IMR-90 (cell line): ENCODE results near the gene CNTN5. TPM values are rescaled to one million over a fixed set of nuclear protein-coding genes. Genes with fewer than 3 reads are reported as not detected.

Source experiments
- ATAC-seq: fragments of 200-7000 bp; cut with Tn5 transposase; 2 replicates; pipeline ENCODE4 v1.9.1; 2020; ENCODE audit warnings: low read depth, mild to moderate bottlenecking, moderate library complexity
- BruUV-seq: library from RNA; stranded (reverse); fragments of 400-500 nt; replicated peaks from 2 replicates; lab custom pipeline; 2021; lab: Mats Ljungman, UMichigan
- CTCF ChIA-PET: fragments of 300-600 bp; formaldehyde crosslinking; extraction: SDS; loops from one replicate; lab custom pipeline; 2021; ENCODE audit warnings: antibody characterized with exemption; lab: Yijun Ruan, JAX
- POLR2A ChIA-PET: fragments of 300-600 bp; sonication (Branson Sonifier 250); formaldehyde crosslinking; loops from one replicate; lab custom pipeline; 2022; ENCODE audit warnings: antibody characterized with exemption; ENCODE audit not compliant: unreplicated experiment; lab: Charles Lee
- DNase-seq: peaks from one replicate; pipeline ENCODE4 v3.0.0; 2013
- H2AFZ ChIP-seq: replicated peaks from 2 replicates; pipeline ENCODE3; 2013; ENCODE audit warnings: low read length, mild to moderate bottlenecking; ENCODE audit not compliant: poor library complexity
- H2AK5ac ChIP-seq: 2 replicates; pipeline ENCODE4 v1.6.1; 2013; ENCODE audit warnings: low read depth, low read length, inconsistent platforms
- H2AK9ac ChIP-seq: replicated peaks from 2 replicates; pipeline ENCODE3; 2013; ENCODE audit warnings: mild to moderate bottlenecking, low read depth, low read length, moderate library complexity; ENCODE audit not compliant: poor library complexity
- H2BK120ac ChIP-seq: 2 replicates; pipeline ENCODE4 v1.6.1; 2013; ENCODE audit warnings: low read depth, low read length, inconsistent platforms
- H2BK15ac ChIP-seq: 3 replicates; pipeline ENCODE4 v1.6.1; 2013; ENCODE audit warnings: low read depth, low read length, inconsistent platforms
- H2BK20ac ChIP-seq: 2 replicates; pipeline ENCODE4 v1.6.1; 2013; ENCODE audit warnings: low read depth, mild to moderate bottlenecking, inconsistent platforms, low read length, moderate library complexity
- H2BK5ac ChIP-seq: 2 replicates; pipeline ENCODE4 v1.6.1; 2013; ENCODE audit warnings: mild to moderate bottlenecking, low read depth, low read length, inconsistent platforms; ENCODE audit not compliant: poor library complexity, severe bottlenecking
- H3K14ac ChIP-seq: replicated peaks from 2 replicates; pipeline ENCODE4 v1.6.1; 2013; ENCODE audit warnings: low read depth, low read length, inconsistent platforms
- H3K18ac ChIP-seq: 2 replicates; pipeline ENCODE4 v1.6.1; 2013; ENCODE audit warnings: low read depth, low read length, control low read depth
- H3K23ac ChIP-seq: 2 replicates; pipeline ENCODE4 v1.6.1; 2013; ENCODE audit warnings: low read depth, low read length, inconsistent platforms
- H3K27ac ChIP-seq: 2 replicates; pipeline ENCODE4 v1.5.1; 2013; ENCODE audit warnings: mild to moderate bottlenecking, control low read depth, low read length; ENCODE audit not compliant: insufficient read depth
- H3K27me3 ChIP-seq: 2 replicates; pipeline ENCODE4 v1.6.1; 2013; ENCODE audit warnings: low read length; ENCODE audit not compliant: control insufficient read depth, insufficient read depth
- H3K36me3 ChIP-seq: 2 replicates; pipeline ENCODE4 v1.6.1; 2013; ENCODE audit warnings: low read length, mixed read lengths; ENCODE audit not compliant: control insufficient read depth, insufficient read depth
- H3K4ac ChIP-seq: 2 replicates; pipeline ENCODE4 v1.6.1; 2013; ENCODE audit warnings: low read depth, low read length, inconsistent platforms
- H3K4me1 ChIP-seq: 2 replicates; pipeline ENCODE4 v1.6.1; 2013; ENCODE audit warnings: low read length, mixed read lengths; ENCODE audit not compliant: control insufficient read depth, insufficient read depth
- H3K4me2 ChIP-seq: 2 replicates; pipeline ENCODE4 v1.6.1; 2013; ENCODE audit warnings: low read depth, mild to moderate bottlenecking, control low read depth, low read length, moderate library complexity
- H3K4me3 ChIP-seq: 2 replicates; pipeline ENCODE4 v1.5.1; 2013; ENCODE audit warnings: low read depth, mild to moderate bottlenecking, control low read depth, low read length, moderate library complexity; ENCODE audit not compliant: insufficient read depth
- H3K56ac ChIP-seq: 2 replicates; pipeline ENCODE4 v1.6.1; 2013; ENCODE audit warnings: low read length, inconsistent platforms; ENCODE audit not compliant: insufficient read depth; ENCODE audit errors: extremely low read depth
- H3K79me1 ChIP-seq, 2 experiments: 2 replicates each; pipeline ENCODE4 v1.6.1; 2013; ENCODE audit warnings: low read length in 2 of 2, inconsistent platforms in 1 of 2, low read depth in 1 of 2
- H3K9ac ChIP-seq: 2 replicates; pipeline ENCODE4 v1.6.1; 2013; ENCODE audit warnings: low read depth, low read length, control low read depth
- H3K9me1 ChIP-seq: 2 replicates; pipeline ENCODE4 v1.6.1; 2013; ENCODE audit warnings: low read length, inconsistent platforms; ENCODE audit not compliant: insufficient read depth
- H3K9me3 ChIP-seq: 2 replicates; pipeline ENCODE4 v1.6.1; 2013; ENCODE audit warnings: low read length; ENCODE audit not compliant: control insufficient read depth, insufficient read depth
- H4K20me1 ChIP-seq: 2 replicates; pipeline ENCODE4 v1.6.1; 2013; ENCODE audit warnings: low read length, inconsistent platforms; ENCODE audit not compliant: insufficient read depth
- H4K5ac ChIP-seq: 2 replicates; pipeline ENCODE4 v1.6.1; 2013; ENCODE audit warnings: mild to moderate bottlenecking, low read depth, low read length, control low read depth
- H4K8ac ChIP-seq, 2 experiments: 2 replicates each; pipeline ENCODE4 v1.6.1; 2013; ENCODE audit warnings: low read depth in 2 of 2, low read length in 2 of 2, control low read depth in 1 of 2, inconsistent platforms in 1 of 2
- H4K91ac ChIP-seq: 2 replicates; pipeline ENCODE4 v1.6.1; 2013; ENCODE audit warnings: low read depth, low read length, inconsistent platforms; ENCODE audit not compliant: insufficient read depth
- USF2 ChIP-seq: fragments of 150-350 bp; IDR thresholded peaks from 2 replicates; pipeline ENCODE4 v1.6.1; 2017; ENCODE audit warnings: mild to moderate bottlenecking, antibody characterized with exemption, low read length, low read depth
- WGBS, 2 experiments: methylation state at CpG; one replicate each; pipeline versions ENCODE4 v1.1.5 to v1.1.7; 2013; ENCODE audit warnings: missing lambda C conversion rate in 2 of 2; ENCODE audit not compliant: insufficient read length in 1 of 2; ENCODE audit errors: extremely low coverage in 2 of 2; 5-methylcytosine and 5-hydroxymethylcytosine counted together
- dilution Hi-C: fragments of 300-500 bp; cut with HindIII; formaldehyde crosslinking; loops from one replicate; pipeline ENCODE4 v1.14.3; 2018; ENCODE audit warnings: low sequenced_read_pairs; ENCODE audit not compliant: unreplicated experiment
- in situ Hi-C: fragments of 300-500 bp; cut with MboI; formaldehyde crosslinking; loops from 3 replicates; pipeline ENCODE4 v1.14.3; 2019; ENCODE audit warnings: low sequenced_read_pairs, inconsistent platforms, mixed read lengths
- intact Hi-C: fragments of 100-400 bp; cut with micrococcal nuclease; formaldehyde crosslinking; loops from 2 replicates; pipeline ENCODE4 v1.10.0; 2022
- polyA plus RNA-seq, 3 experiments: library from polyadenylated mRNA; depleted of rRNA; stranded (reverse); fragments of >200 nt; gene quantifications; 2 replicates each; pipeline ENCODE4 v1.2.3, GENCODE V29; 2012; ENCODE audit warnings: low replicate concordance in 1 of 3
- total RNA-seq: library from RNA; depleted of rRNA; stranded (reverse); fragments of >200 nt; gene quantifications from 2 replicates; pipeline ENCODE4 v1.2.3, GENCODE V29; 2012

The CNTN5 gene
- total and polyA plus RNA-seq, 2 of the 4 experiments (the other 2 are of a cell fraction), result not detected

GRCh38 chr11:99199341-99199740 lies 178.6 kb downstream of the CNTN5 start:
- TF ChIP-seq USF2, result no peak
- Histone ChIP-seq H3K4ac (no peak overlapping the region), H3K56ac (no peak overlapping the region), H3K18ac (no peak overlapping the region), H2BK20ac (no peak overlapping the region), H4K91ac (no peak overlapping the region), H3K4me3 (no peak overlapping the region), H2AK5ac (no peak overlapping the region), H3K14ac (no peak overlapping the region), H2AFZ (no peak overlapping the region), H3K36me3 (no peaks in the 10 kb centered on the region), H3K27ac (no peak overlapping the region), H2BK15ac (no peak overlapping the region), H2AK9ac (no peak overlapping the region), H3K23ac (no peak overlapping the region), H3K27me3 (no peaks in the 10 kb centered on the region), H3K9me1 (no peaks in the 10 kb centered on the region), H4K20me1 (no peaks in the 10 kb centered on the region), H2BK5ac (no peak overlapping the region), H4K5ac (no peak overlapping the region), H2BK120ac (no peak overlapping the region), H3K4me2 (no peak overlapping the region), H3K4me1 (no peaks in the 10 kb centered on the region), H3K9me3 (no peaks in the 10 kb centered on the region), H3K79me1 (no peaks in the 10 kb centered on the region), H4K8ac (no peak overlapping the region), H3K9ac (no peak overlapping the region)
- ChIA-PET CTCF (no interaction called here), POLR2A (no interaction called here)
- intact Hi-C loops (no loop called here), dilution Hi-C loops (no loop called here), in situ Hi-C loops (no loop called here)
- ATAC-seq (no peak), DNase-seq (no peak)
- no TSS peak for BruUV-seq
- no CpG with 5 or more reads among the region's 3 CpGs for WGBS, 2 experiments
